K562 (cell line): ENCODE results near the gene REPS1. TPM values are rescaled to one million over a fixed set of nuclear protein-coding genes. Genes with fewer than 3 reads are reported as not detected.
A peak's percentile ranks its signal among the peaks of the same experiment; 100 is the strongest.

Experiments
- CBX1 ChIP-seq: sonication (generic); IDR thresholded peaks from 2 replicates; pipeline ENCODE4 v1.6.1; 2016; ENCODE audit warnings: antibody characterized with exemption, low read depth, mild to moderate bottlenecking
- E2F5 ChIP-seq: sonication (generic); formaldehyde crosslinking; IDR thresholded peaks from 2 replicates; pipeline ENCODE4 v1.8.0; 2022; ENCODE audit warnings: mild to moderate bottlenecking, missing genetic modification reagents
- EGR1 ChIP-seq: fragments of 450-650 bp; conservative IDR thresholded peaks from 2 replicates; pipeline ENCODE4 v1.6.1; 2017; ENCODE audit warnings: mild to moderate bottlenecking
- EP400 ChIP-seq: fragments of 450-650 bp; IDR thresholded peaks from 2 replicates; pipeline ENCODE4 v1.6.1; 2017; ENCODE audit warnings: antibody characterized with exemption, mild to moderate bottlenecking, moderate library complexity
- ETV1 ChIP-seq: fragments of 450-650 bp; conservative IDR thresholded peaks from 2 replicates; pipeline ENCODE4 v1.6.1; 2016; ENCODE audit warnings: missing genetic modification characterization, control low read depth, low read depth, missing compliant biosample characterization
- FOXK2 ChIP-seq, 2 experiments: fragments of 450-650 bp; IDR thresholded peaks in 1 of 2; conservative IDR thresholded peaks in 1 of 2; 2 replicates each; pipeline ENCODE4 v1.6.1; 2016; ENCODE audit warnings: low read depth in 2 of 2, mild to moderate bottlenecking in 1 of 2
- GABPB1 ChIP-seq: sonication (generic); formaldehyde crosslinking; IDR thresholded peaks from 2 replicates; pipeline ENCODE4 v1.8.0; 2022; ENCODE audit warnings: mild to moderate bottlenecking, missing genetic modification reagents
- HNRNPL ChIP-seq: fragments of 200-400 bp; formaldehyde crosslinking; IDR thresholded peaks from 2 replicates; pipeline ENCODE4 v1.6.1; 2017; ENCODE audit warnings: low read depth, mild to moderate bottlenecking, low read length
- MTA1 ChIP-seq: fragments of 450-650 bp; IDR thresholded peaks from 2 replicates; pipeline ENCODE4 v1.6.1; 2017; ENCODE audit warnings: borderline replicate concordance
- PHB2 ChIP-seq: fragments of 450-650 bp; IDR thresholded peaks from 2 replicates; pipeline ENCODE4 v1.6.1; 2017; ENCODE audit warnings: low read depth
- PKNOX1 ChIP-seq: fragments of 450-650 bp; IDR thresholded peaks from 2 replicates; pipeline ENCODE4 v1.6.1; 2016
- RAD21 ChIP-seq, 2 experiments: fragments of 250-450 bp in 1 of 2; fragments of 450-650 bp in 1 of 2; sonication (Bioruptor Pico) in 1 of 2; formaldehyde crosslinking in 1 of 2; IDR thresholded peaks in 1 of 2; conservative IDR thresholded peaks in 1 of 2; 2 replicates each; pipeline versions ENCODE4 v1.4.0 to v1.8.0; 2020 to 2022; ENCODE audit warnings: mild to moderate bottlenecking in 2 of 2, moderate library complexity in 1 of 2
- RCOR1 ChIP-seq, 2 experiments: IDR thresholded peaks; 2 replicates each; pipeline ENCODE4 v1.6.1; 2012; ENCODE audit warnings: low read depth in 2 of 2, low read length in 2 of 2, borderline replicate concordance in 1 of 2, improper control_type of control experiment in 1 of 2
- SIN3A ChIP-seq, 2 experiments: fragments of 150-350 bp in 1 of 2; IDR thresholded peaks; 2 replicates each; pipeline ENCODE4 v1.6.1; 2011 to 2016; ENCODE audit warnings: borderline replicate concordance in 2 of 2, low read depth in 2 of 2, low read length in 2 of 2, mild to moderate bottlenecking in 2 of 2, moderate library complexity in 2 of 2; ENCODE audit not compliant: control insufficient read depth in 1 of 2
- TAF9B ChIP-seq: fragments of 450-650 bp; IDR thresholded peaks from 2 replicates; pipeline ENCODE4 v1.6.1; 2018; ENCODE audit warnings: mild to moderate bottlenecking; ENCODE audit not compliant: partially characterized antibody
- TCF3 ChIP-seq: sonication (generic); formaldehyde crosslinking; IDR thresholded peaks from 2 replicates; pipeline ENCODE4 v1.4.0; 2020; ENCODE audit warnings: mild to moderate bottlenecking, missing genetic modification reagents
- ZNF24 ChIP-seq: fragments of 450-650 bp; IDR thresholded peaks from 2 replicates; pipeline ENCODE4 v1.6.1; 2016
- ZNF3 ChIP-seq: fragments of 250-450 bp; sonication (Bioruptor Pico); IDR thresholded peaks from 2 replicates; pipeline ENCODE4 v1.5.0; 2021; ENCODE audit warnings: mild to moderate bottlenecking, moderate library complexity
- ZNF395 ChIP-seq: fragments of 200-800 bp; sonication (Bioruptor generic); IDR thresholded peaks from 2 replicates; pipeline ENCODE4 v1.6.1; 2017; ENCODE audit warnings: missing genetic modification characterization, missing compliant biosample characterization
- ZNF583 ChIP-seq: fragments of 250-450 bp; sonication (Bioruptor Pico); IDR thresholded peaks from 2 replicates; pipeline ENCODE4 v1.4.0; 2020
- ZNF740 ChIP-seq, 3 experiments: fragments of 200-800 bp in 1 of 3; sonication (Bioruptor generic) in 1 of 3; sonication (generic) in 1 of 3; formaldehyde crosslinking in 1 of 3; IDR thresholded peaks; 2 replicates each; pipeline versions ENCODE4 v1.6.1 to v1.8.0; 2016 to 2022; ENCODE audit warnings: mild to moderate bottlenecking in 2 of 3, missing compliant biosample characterization in 2 of 3, missing genetic modification characterization in 2 of 3, missing genetic modification reagents in 1 of 3
- polyA plus RNA-seq, 8 experiments: library from polyadenylated mRNA; depleted of rRNA in 4 of 8; stranded (reverse) in 5 of 8; unstranded in 3 of 8; fragments of >200 nt; fragmentation: Nextera tagmentation in 2 of 8; fragmentation: Illumina TruSeq in 1 of 8; extraction: Ambion mirVana in 2 of 8; extraction: Trizol in 1 of 8; gene quantifications; 2 replicates each; pipeline versions ENCODE4 v1.2.1 to v1.2.3, GENCODE V29; 2011 to 2014; ENCODE audit warnings: inconsistent platforms in 1 of 8, missing spikeins in 1 of 8
- total RNA-seq, 7 experiments: library from RNA; depleted of rRNA in 6 of 7; stranded (reverse); fragments of >200 nt in 6 of 7; fragmentation: Illumina TruSeq in 2 of 7; extraction: Trizol in 2 of 7; gene quantifications; 2 replicates each; pipeline versions ENCODE4 v1.2.1 to v1.2.3, GENCODE V29; 2011 to 2021; ENCODE audit warnings: low replicate concordance in 1 of 7

Gene REPS1
- total and polyA plus RNA-seq, 9 of the 15 experiments (the other 6 are each of a cell fraction or from before 2014, with no cell fraction given): 7.9 to 36.0 (median 27.8) TPM

- TF ChIP-seq ZNF583 (no peak), PHB2 (no peak), SIN3A (IDR thresholded peaks at IDR 0.05; ENCODE audit: borderline replicate concordance in 2 of 2, control insufficient read depth in 1 of 2, low read depth in 2 of 2, low read length in 2 of 2) (peak in 1 of 2 experiments; percentile 66; a peak in 1 of 4 replicates), TCF3 (CRISPR knock-in tag) (peak; percentile 15; the same call in 1 of the 2 replicates), TAF9B (peak; percentile 56), ETV1 (tag) (peak; percentile 69), MTA1 (no peak), FOXK2 (conservative IDR thresholded peaks at IDR 0.05 in 1 of 2, IDR thresholded peaks at IDR 0.05 in 1 of 2; ENCODE audit: low read depth in 2 of 2) (peak; percentile 48 to 58; a peak in 3 of 4 replicates), ZNF395 (CRISPR knock-in tag) (peak; percentile 86; the same call in 1 of the 2 replicates), HNRNPL (0 out of 2 replicates have a peak, but pooled peaks have one; percentile 59), RCOR1 (IDR thresholded peaks at IDR 0.05; ENCODE audit: borderline replicate concordance in 1 of 2, low read depth in 2 of 2, low read length in 2 of 2) (0 out of 4 replicates have a peak, but pooled peaks of 1 of the 2 experiments have one; percentile 33), CBX1 (peak; percentile 56; the same call in 1 of the 2 replicates), RAD21 (CRISPR knock-in tag; conservative IDR thresholded peaks at IDR 0.05 in 1 of 2, IDR thresholded peaks at IDR 0.05 in 1 of 2) (peak; percentile 85 to 88), E2F5 (CRISPR knock-in tag) (0 out of 2 replicates have a peak, but pooled peaks have one; percentile 50), EP400 (peak; percentile 81), PKNOX1 (peak; percentile 36; the same call in 1 of the 2 replicates), EGR1 (peak; percentile 71), ZNF24 (peak; percentile 7; the same call in 1 of the 2 replicates), ZNF740 (CRISPR knock-in tag; IDR thresholded peaks at IDR 0.05) (0 out of 2 replicates have a peak, but pooled peaks have one; percentile 27), ZNF740 (tag; IDR thresholded peaks at IDR 0.05) (no peak), ZNF3 (CRISPR knock-in tag) (no peak), GABPB1 (CRISPR knock-in tag) (peak; percentile 25)
Measured at GRCh38 chr6:138987643-138988468, at the start of gene REPS1 (continued).
